Measurements from ENCODE around the gene GLP2R.

DNA sequence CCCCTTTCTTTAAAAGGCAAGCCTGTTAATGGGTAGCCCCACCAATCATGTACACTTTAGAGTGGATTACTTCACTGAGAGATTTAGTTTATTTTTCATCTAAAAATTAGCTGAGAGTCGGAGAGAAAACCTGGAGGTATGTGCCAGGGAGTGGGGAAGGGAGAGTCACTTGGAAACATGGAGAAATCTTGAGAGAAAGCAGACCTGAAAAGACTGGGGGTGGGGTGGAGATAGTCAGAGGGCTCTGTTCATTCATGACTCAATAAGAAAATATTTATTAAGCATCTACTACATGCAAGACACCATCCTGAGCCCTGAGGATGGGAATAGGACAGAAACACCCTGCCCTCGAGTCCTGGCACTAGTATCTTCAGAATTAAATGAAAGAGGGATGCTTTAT, 106.8 kb downstream of the GLP2R start:
- no peak for TF ChIP-seq SIN3A (IDR thresholded peaks at IDR 0.05; ENCODE audit: borderline replicate concordance, low read depth, low read length)
- no peak for TF ChIP-seq ZNF543 (CRISPR knock-in tag; IDR thresholded peaks at IDR 0.05)
- no peak for TF ChIP-seq ZBTB4 (CRISPR knock-in tag; IDR thresholded peaks at IDR 0.05; ENCODE audit: borderline replicate concordance)
- no peak for TF ChIP-seq REST (IDR thresholded peaks at IDR 0.05; ENCODE audit: borderline replicate concordance in 1 of 2, low read depth in 1 of 2, low read length in 2 of 2)
- TF ChIP-seq, protein P1, sequence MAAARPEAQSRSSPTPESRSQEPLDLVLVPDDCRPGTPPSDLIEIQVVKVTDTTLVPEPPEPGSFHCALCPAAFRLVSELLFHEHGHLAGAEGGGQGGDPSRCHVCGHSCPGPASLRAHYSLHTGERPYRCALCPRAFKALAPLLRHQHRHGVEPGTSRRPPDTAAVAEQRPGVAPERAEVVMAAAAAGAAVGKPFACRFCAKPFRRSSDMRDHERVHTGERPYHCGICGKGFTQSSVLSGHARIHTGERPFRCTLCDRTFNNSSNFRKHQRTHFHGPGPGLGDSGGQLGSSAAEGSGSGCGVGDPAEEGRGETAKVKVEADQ (CRISPR knock-in tag; IDR thresholded peaks at IDR 0.05; ENCODE audit: borderline replicate concordance), result no peak
- no peak for TF ChIP-seq SETDB1 (CRISPR knock-in tag; IDR thresholded peaks at IDR 0.05; ENCODE audit: borderline replicate concordance)
- TF ChIP-seq ZNF557 (CRISPR knock-in tag; IDR thresholded peaks at IDR 0.05), result no peak
- TF ChIP-seq ZKSCAN1 (IDR thresholded peaks at IDR 0.05; ENCODE audit: low read length), result no peak
- TF ChIP-seq TOE1 (CRISPR knock-in tag; IDR thresholded peaks at IDR 0.05), result no peak
- TF ChIP-seq CTCF (CRISPR knock-in tag; IDR thresholded peaks at IDR 0.05), result no peak
- TF ChIP-seq SMAD9 (CRISPR knock-in tag; IDR thresholded peaks at IDR 0.05), result no peak
- no peak for TF ChIP-seq HOXA5 (CRISPR knock-in tag; IDR thresholded peaks at IDR 0.05)
